Esophagus muscularis mucosa (tissue), 4 donors: ENCODE data around the gene HAGHL. TPM values are rescaled to one million over a fixed set of nuclear protein-coding genes. Genes with fewer than 3 reads are reported as not detected.

Experiments used
- DNase-seq: peaks from one replicate; pipeline ENCODE4 v3.0.0-alpha.2; 2017; ENCODE audit errors: extremely low spot score
- H3K27ac ChIP-seq, 4 donors: fragments of 200-600 bp; sonication (generic); replicated peaks in 1 of 4; 1 replicate in 3 of 4; 2 replicates in 1 of 4; pipeline ENCODE4 v1.5.1; 2016 to 2019; ENCODE audit warnings: mild to moderate bottlenecking in 1 of 4
- H3K27me3 ChIP-seq, 4 donors: fragments of 200-600 bp; sonication (generic); one replicate each; pipeline versions ENCODE4 v1.5.1 to v1.6.0; 2016 to 2019
- H3K36me3 ChIP-seq, 4 donors: fragments of 200-600 bp; sonication (generic); one replicate each; pipeline ENCODE4 v1.5.1; 2016 to 2019
- H3K4me1 ChIP-seq, 4 donors: fragments of 200-600 bp; sonication (generic); one replicate each; pipeline ENCODE4 v1.5.1; 2016 to 2019
- H3K4me3 ChIP-seq, 4 donors: fragments of 200-600 bp; sonication (generic); 1 replicate in 2 of 4; 2 replicates in 2 of 4; pipeline ENCODE4 v1.5.1; 2016 to 2019; ENCODE audit warnings: mild to moderate bottlenecking in 4 of 4, moderate library complexity in 1 of 4
- H3K9me3 ChIP-seq, 4 donors: fragments of 200-600 bp; sonication (generic); 1 replicate in 3 of 4; 2 replicates in 1 of 4; pipeline ENCODE4 v1.5.1; 2016 to 2019
- EP300 ChIP-seq: sonication (generic); formaldehyde crosslinking; IDR thresholded peaks from one replicate; pipeline ENCODE4 v1.6.1; 2017; ENCODE audit warnings: antibody characterized with exemption
- POLR2A ChIP-seq: fragments of 450-650 bp; IDR thresholded peaks from one replicate; pipeline ENCODE4 v1.6.1; 2017; ENCODE audit warnings: antibody characterized with exemption, moderate library complexity, mild to moderate bottlenecking, low read depth
- POLR2AphosphoS5 ChIP-seq, 2 donors: sonication (generic); formaldehyde crosslinking; IDR thresholded peaks; one replicate each; pipeline ENCODE4 v1.6.1; 2017; ENCODE audit warnings: antibody characterized with exemption in 2 of 2
- WGBS: methylation state at CpG from one replicate; pipeline ENCODE4 v1.1.5; 2018; 5-methylcytosine and 5-hydroxymethylcytosine counted together
- intact Hi-C: fragments of 100-400 bp; cut with DNase I; formaldehyde crosslinking; loops from one replicate; pipeline ENCODE4 v1.15.1; 2023
- total RNA-seq, 4 donors: library from RNA; depleted of rRNA; stranded (reverse); fragments of >200 nt; gene quantifications; one replicate each; pipeline versions ENCODE4 v1.1.0 to v1.2.1, GENCODE V29; 2016
- TF ChIP-seq, protein P1 (sequence below), 3 experiments: fragments of 200-600 bp in 2 of 3; fragments of 450-650 bp in 1 of 3; sonication (generic) in 2 of 3; IDR thresholded peaks; one replicate each; pipeline ENCODE4 v1.5.1; 2017 to 2019; ENCODE audit warnings: antibody characterized with exemption in 3 of 3, mild to moderate bottlenecking in 2 of 3, moderate library complexity in 1 of 3

Gene HAGHL
- total RNA-seq, 4 donors from 2014 or later = 1.7 to 5.6 (median 4.5) TPM

- Histone ChIP-seq H3K4me3 (no peak overlapping the region), H3K4me1 (no peaks in the 10 kb centered on the region), H3K9me3 (no peaks in the 10 kb centered on the region), H3K36me3 (no peaks in the 10 kb centered on the region), H3K27me3 (peaks cover 0 to 79% (median 1%) of the 10 kb centered on the region in 4 donors), H3K27ac (no peak overlapping the region)
- intact Hi-C loops = no loop called here
- TF ChIP-seq EP300 (no peak), POLR2AphosphoS5 (IDR thresholded peaks at IDR 0.05) (no peak), POLR2A (no peak)
- TF ChIP-seq, protein P1, sequence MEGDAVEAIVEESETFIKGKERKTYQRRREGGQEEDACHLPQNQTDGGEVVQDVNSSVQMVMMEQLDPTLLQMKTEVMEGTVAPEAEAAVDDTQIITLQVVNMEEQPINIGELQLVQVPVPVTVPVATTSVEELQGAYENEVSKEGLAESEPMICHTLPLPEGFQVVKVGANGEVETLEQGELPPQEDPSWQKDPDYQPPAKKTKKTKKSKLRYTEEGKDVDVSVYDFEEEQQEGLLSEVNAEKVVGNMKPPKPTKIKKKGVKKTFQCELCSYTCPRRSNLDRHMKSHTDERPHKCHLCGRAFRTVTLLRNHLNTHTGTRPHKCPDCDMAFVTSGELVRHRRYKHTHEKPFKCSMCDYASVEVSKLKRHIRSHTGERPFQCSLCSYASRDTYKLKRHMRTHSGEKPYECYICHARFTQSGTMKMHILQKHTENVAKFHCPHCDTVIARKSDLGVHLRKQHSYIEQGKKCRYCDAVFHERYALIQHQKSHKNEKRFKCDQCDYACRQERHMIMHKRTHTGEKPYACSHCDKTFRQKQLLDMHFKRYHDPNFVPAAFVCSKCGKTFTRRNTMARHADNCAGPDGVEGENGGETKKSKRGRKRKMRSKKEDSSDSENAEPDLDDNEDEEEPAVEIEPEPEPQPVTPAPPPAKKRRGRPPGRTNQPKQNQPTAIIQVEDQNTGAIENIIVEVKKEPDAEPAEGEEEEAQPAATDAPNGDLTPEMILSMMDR (IDR thresholded peaks at IDR 0.05) = no peak
- WGBS = 88% methylated on average over 12 of the region's 38 CpGs
- no peak for DNase-seq
Observed at GRCh38 chr16:764848-765487, 38.1 kb downstream of the HAGHL start.

GRCh38 chr16:765488-765865, 38.6 kb downstream of the HAGHL start:
- H3K4me3 ChIP-seq = no peak overlapping the region
- no peaks in the 10 kb centered on the region for H3K9me3 ChIP-seq
- no peak overlapping the region for H3K27ac ChIP-seq
- H3K36me3 ChIP-seq = no peaks in the 10 kb centered on the region
- DNase-seq = no peak
- TF ChIP-seq POLR2A = no peak
- TF ChIP-seq EP300 = no peak
- TF ChIP-seq, protein P1 (IDR thresholded peaks at IDR 0.05) = no peak
- no peaks in the 10 kb centered on the region for H3K4me1 ChIP-seq
- H3K27me3 ChIP-seq = peaks cover 0 to 79% (median 1%) of the 10 kb centered on the region in 4 donors
- intact Hi-C loops = no loop called here
- WGBS = no CpG with 5 or more reads among the region's 29 CpGs

GRCh38 chr16:766008-766819, 39.3 kb downstream of the HAGHL start:
- TF ChIP-seq POLR2AphosphoS5 (IDR thresholded peaks at IDR 0.05) (no peak), EP300 (no peak), POLR2A (no peak)
- TF ChIP-seq, protein P1 (IDR thresholded peaks at IDR 0.05) = no peak
- Histone ChIP-seq H3K27me3 (peaks cover 0 to 76% (median 1%) of the 10 kb centered on the region in 4 donors), H3K27ac (no peak overlapping the region), H3K4me3 (no peak overlapping the region), H3K36me3 (no peaks in the 10 kb centered on the region), H3K4me1 (no peaks in the 10 kb centered on the region), H3K9me3 (no peaks in the 10 kb centered on the region)
- DNase-seq = no peak
- 82% methylated on average over 19 of the region's 29 CpGs for WGBS
- intact Hi-C loops = no loop called here

GRCh38 chr16:766820-767640, 40.1 kb downstream of the HAGHL start:
- intact Hi-C loops = no loop called here
- H3K4me3 ChIP-seq = no peak overlapping the region
- DNase-seq = no peak
- no peak for TF ChIP-seq POLR2A
- no peak for TF ChIP-seq POLR2AphosphoS5 (IDR thresholded peaks at IDR 0.05)
- TF ChIP-seq, protein P1 (IDR thresholded peaks at IDR 0.05) = no peak
- no peak for TF ChIP-seq EP300
- no peaks in the 10 kb centered on the region for H3K9me3 ChIP-seq
- H3K27ac ChIP-seq = no peak overlapping the region
- no peaks in the 10 kb centered on the region for H3K36me3 ChIP-seq
- WGBS = 70% methylated on average over 12 of the region's 48 CpGs
- H3K4me1 ChIP-seq = no peaks in the 10 kb centered on the region
- H3K27me3 ChIP-seq = peaks cover 0 to 68% (median under 1%) of the 10 kb centered on the region in 4 donors
